Measurements from ENCODE around the gene HDAC4. TPM values are rescaled to one million over a fixed set of nuclear protein-coding genes. Genes with fewer than 3 reads are reported as not detected.

Gene HDAC4
- total and polyA plus RNA-seq, 9 of the 15 experiments (the other 6 are each of a cell fraction or from before 2014, with no cell fraction given): 0.11 to 20.2 (median 4.0) TPM

DNA sequence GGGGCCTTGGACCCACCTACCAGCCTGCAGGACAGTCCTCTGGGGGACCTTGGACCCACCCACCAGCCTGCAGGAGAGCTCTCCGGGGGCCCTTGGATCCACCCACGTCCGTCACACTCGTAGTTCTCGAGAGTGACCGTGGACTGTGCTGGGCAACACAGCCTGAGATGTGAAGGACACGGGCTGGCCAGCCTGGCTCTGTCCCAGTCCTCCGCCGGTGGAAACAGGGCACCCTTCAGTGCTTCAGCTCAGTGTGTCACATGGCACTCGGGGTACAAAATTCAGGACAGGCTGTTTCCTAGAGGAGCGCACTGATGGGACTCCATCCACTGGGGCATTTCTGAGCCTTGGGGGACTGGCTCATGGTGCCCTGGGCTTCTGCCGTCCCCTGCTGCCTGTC lies 341.0 kb downstream of the HDAC4 start:
- no peaks in the 10 kb centered on the region for H3K36me3 ChIP-seq (ENCODE audit: control insufficient read depth, insufficient read depth, low read length)
- TF ChIP-seq SRSF1 (IDR thresholded peaks at IDR 0.05; ENCODE audit: low read depth, low read length): no peak
- TF ChIP-seq ZSCAN32 (CRISPR knock-in tag; IDR thresholded peaks at IDR 0.05): no peak
- TF ChIP-seq TRIM24 (IDR thresholded peaks at IDR 0.05): no peak
- no peak for TF ChIP-seq FOXJ3 (CRISPR knock-in tag; IDR thresholded peaks at IDR 0.05)
- TF ChIP-seq XRCC4 (IDR thresholded peaks at IDR 0.05; ENCODE audit: extremely low read depth, insufficient read depth, insufficient read length): no peak
- no peak for TF ChIP-seq KDM1A (IDR thresholded peaks at IDR 0.05)
- no peak for TF ChIP-seq NCOR1 (IDR thresholded peaks at IDR 0.05)
- TF ChIP-seq, protein P1, sequence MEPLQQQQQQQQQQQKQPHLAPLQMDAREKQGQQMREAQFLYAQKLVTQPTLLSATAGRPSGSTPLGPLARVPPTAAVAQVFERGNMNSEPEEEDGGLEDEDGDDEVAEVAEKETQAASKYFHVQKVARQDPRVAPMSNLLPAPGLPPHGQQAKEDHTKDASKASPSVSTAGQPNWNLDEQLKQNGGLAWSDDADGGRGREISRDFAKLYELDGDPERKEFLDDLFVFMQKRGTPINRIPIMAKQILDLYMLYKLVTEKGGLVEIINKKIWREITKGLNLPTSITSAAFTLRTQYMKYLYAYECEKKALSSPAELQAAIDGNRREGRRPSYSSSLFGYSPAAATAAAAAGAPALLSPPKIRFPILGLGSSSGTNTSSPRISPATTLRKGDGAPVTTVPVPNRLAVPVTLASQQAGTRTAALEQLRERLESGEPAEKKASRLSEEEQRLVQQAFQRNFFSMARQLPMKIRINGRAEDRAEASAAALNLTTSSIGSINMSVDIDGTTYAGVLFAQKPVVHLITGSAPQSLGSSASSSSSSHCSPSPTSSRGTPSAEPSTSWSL (CRISPR knock-in tag; IDR thresholded peaks at IDR 0.05; ENCODE audit: borderline replicate concordance): no peak
- TF ChIP-seq FUS (optimal IDR thresholded peaks at IDR 0.05; ENCODE audit: low read depth, low read length): no peak
- TF ChIP-seq CBX2 (IDR thresholded peaks at IDR 0.05; ENCODE audit: insufficient read depth, low read length, poor library complexity, severe bottlenecking): no peak
- TF ChIP-seq ZNF184 (CRISPR knock-in tag; IDR thresholded peaks at IDR 0.05): no peak
- no peak for TF ChIP-seq ARID1B (IDR thresholded peaks at IDR 0.05)
- TF ChIP-seq FOS (IDR thresholded peaks at IDR 0.05; ENCODE audit: extremely low read depth, insufficient read length): no peak
- no peak for TF ChIP-seq SRSF9 (IDR thresholded peaks at IDR 0.05; ENCODE audit: borderline replicate concordance, low read depth, low read length)
- no peak for TF ChIP-seq SNRNP70 (optimal IDR thresholded peaks at IDR 0.05; ENCODE audit: low read depth, low read length)
- TF ChIP-seq, protein P2, sequence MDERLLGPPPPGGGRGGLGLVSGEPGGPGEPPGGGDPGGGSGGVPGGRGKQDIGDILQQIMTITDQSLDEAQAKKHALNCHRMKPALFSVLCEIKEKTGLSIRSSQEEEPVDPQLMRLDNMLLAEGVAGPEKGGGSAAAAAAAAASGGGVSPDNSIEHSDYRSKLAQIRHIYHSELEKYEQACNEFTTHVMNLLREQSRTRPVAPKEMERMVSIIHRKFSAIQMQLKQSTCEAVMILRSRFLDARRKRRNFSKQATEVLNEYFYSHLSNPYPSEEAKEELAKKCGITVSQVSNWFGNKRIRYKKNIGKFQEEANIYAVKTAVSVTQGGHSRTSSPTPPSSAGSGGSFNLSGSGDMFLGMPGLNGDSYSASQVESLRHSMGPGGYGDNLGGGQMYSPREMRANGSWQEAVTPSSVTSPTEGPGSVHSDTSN (CRISPR knock-in tag; IDR thresholded peaks at IDR 0.05; ENCODE audit: low read depth): no peak
- TF ChIP-seq, protein P2 (tag; conservative IDR thresholded peaks at IDR 0.05; ENCODE audit: low read depth): no peak
- no peak for TF ChIP-seq POU5F1 (IDR thresholded peaks at IDR 0.05; ENCODE audit: borderline replicate concordance, low read depth, low read length, partially characterized antibody)
- H2AFZ ChIP-seq (ENCODE audit: low read depth, low read length): no peak overlapping the region
- H3K4me2 ChIP-seq (ENCODE audit: insufficient read depth, low read length): no peak overlapping the region
- POLR2A ChIA-PET: no interaction called here
- no peaks in the 10 kb centered on the region for H3K27me3 ChIP-seq (ENCODE audit: control insufficient read depth in 2 of 2, insufficient read depth in 2 of 2, low read length in 2 of 2)
- WGBS (ENCODE audit: insufficient coverage, low coverage, missing lambda C conversion rate): 76% methylated on average over 10 of the region's 12 CpGs
- in situ Hi-C loops (cut with MboI) (no loop called here), intact Hi-C loops (cut with micrococcal nuclease) (no loop called here)
- FAIRE-seq: no peak
- H3K9ac ChIP-seq (ENCODE audit: insufficient read depth in 1 of 2, low read depth in 2 of 2, low read length in 2 of 2): no peak overlapping the region
- H3K4me1 ChIP-seq (replicated peaks in 1 of 2; ENCODE audit: control insufficient read depth in 2 of 2, insufficient read depth in 2 of 2, low read length in 2 of 2): no peaks in the 10 kb centered on the region; a peak in 2 of 5 replicates
- no peak overlapping the region for H3K27ac ChIP-seq (ENCODE audit: extremely low read depth, low read depth, low read length)
- BruUV-seq (replicated peaks): no TSS peak
- no peak overlapping the region for H3K4me3 ChIP-seq
- DNase-seq (ENCODE audit: extremely low read depth in 1 of 4, low spot score in 3 of 4): no peak
- H3K9me3 ChIP-seq (replicated peaks; ENCODE audit: control insufficient read depth, insufficient read depth, low read depth, low read length): no peaks in the 10 kb centered on the region
- no peaks in the 10 kb centered on the region for H4K20me1 ChIP-seq (replicated peaks; ENCODE audit: control insufficient read depth, insufficient read depth, low read length)
- no peaks in the 10 kb centered on the region for H3K79me2 ChIP-seq (ENCODE audit: control insufficient read depth, insufficient read depth, low read length)
- CTCF ChIA-PET (ENCODE audit: low intra/inter-chr PET ratio): no interaction called here
- ATAC-seq: no peak
- H3K9me1 ChIP-seq (ENCODE audit: control insufficient read depth, insufficient read depth, low read length): no peaks in the 10 kb centered on the region
